ENCODE measurements around the gene CHST8. TPM values are rescaled to one million over a fixed set of nuclear protein-coding genes. Genes with fewer than 3 reads are reported as not detected.

Gene CHST8
- total RNA-seq, 1 experiment from 2014 or later: 33.5 TPM

- ChIA-PET CTCF (interaction anchor here (1.0 to 1.4 kb wide), 2 partner anchors 239 to 293 kb away, joined by 3 read pairs; no protein-coding TSS in a partner anchor), POLR2A (no interaction called here)
- TF ChIP-seq ELF4 (CRISPR knock-in tag; IDR thresholded peaks at IDR 0.05; ENCODE audit: low read depth) (no peak), JUN (CRISPR knock-in tag; IDR thresholded peaks at IDR 0.05) (no peak), ZNF317 (CRISPR knock-in tag; IDR thresholded peaks at IDR 0.05; ENCODE audit: borderline replicate concordance, low read depth) (no peak), NFYB (CRISPR knock-in tag; conservative IDR thresholded peaks at IDR 0.05; ENCODE audit: low read depth) (no peak), OVOL2 (CRISPR knock-in tag; IDR thresholded peaks at IDR 0.05; ENCODE audit: borderline replicate concordance) (no peak)
- TF ChIP-seq, protein P1, sequence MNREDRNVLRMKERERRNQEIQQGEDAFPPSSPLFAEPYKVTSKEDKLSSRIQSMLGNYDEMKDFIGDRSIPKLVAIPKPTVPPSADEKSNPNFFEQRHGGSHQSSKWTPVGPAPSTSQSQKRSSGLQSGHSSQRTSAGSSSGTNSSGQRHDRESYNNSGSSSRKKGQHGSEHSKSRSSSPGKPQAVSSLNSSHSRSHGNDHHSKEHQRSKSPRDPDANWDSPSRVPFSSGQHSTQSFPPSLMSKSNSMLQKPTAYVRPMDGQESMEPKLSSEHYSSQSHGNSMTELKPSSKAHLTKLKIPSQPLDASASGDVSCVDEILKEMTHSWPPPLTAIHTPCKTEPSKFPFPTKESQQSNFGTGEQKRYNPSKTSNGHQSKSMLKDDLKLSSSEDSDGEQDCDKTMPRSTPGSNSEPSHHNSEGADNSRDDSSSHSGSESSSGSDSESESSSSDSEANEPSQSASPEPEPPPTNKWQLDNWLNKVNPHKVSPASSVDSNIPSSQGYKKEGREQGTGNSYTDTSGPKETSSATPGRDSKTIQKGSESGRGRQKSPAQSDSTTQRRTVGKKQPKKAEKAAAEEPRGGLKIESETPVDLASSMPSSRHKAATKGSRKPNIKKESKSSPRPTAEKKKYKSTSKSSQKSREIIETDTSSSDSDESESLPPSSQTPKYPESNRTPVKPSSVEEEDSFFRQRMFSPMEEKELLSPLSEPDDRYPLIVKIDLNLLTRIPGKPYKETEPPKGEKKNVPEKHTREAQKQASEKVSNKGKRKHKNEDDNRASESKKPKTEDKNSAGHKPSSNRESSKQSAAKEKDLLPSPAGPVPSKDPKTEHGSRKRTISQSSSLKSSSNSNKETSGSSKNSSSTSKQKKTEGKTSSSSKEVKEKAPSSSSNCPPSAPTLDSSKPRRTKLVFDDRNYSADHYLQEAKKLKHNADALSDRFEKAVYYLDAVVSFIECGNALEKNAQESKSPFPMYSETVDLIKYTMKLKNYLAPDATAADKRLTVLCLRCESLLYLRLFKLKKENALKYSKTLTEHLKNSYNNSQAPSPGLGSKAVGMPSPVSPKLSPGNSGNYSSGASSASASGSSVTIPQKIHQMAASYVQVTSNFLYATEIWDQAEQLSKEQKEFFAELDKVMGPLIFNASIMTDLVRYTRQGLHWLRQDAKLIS (CRISPR knock-in tag; IDR thresholded peaks at IDR 0.05; ENCODE audit: borderline replicate concordance): no peak
- TF ChIP-seq, protein P2, sequence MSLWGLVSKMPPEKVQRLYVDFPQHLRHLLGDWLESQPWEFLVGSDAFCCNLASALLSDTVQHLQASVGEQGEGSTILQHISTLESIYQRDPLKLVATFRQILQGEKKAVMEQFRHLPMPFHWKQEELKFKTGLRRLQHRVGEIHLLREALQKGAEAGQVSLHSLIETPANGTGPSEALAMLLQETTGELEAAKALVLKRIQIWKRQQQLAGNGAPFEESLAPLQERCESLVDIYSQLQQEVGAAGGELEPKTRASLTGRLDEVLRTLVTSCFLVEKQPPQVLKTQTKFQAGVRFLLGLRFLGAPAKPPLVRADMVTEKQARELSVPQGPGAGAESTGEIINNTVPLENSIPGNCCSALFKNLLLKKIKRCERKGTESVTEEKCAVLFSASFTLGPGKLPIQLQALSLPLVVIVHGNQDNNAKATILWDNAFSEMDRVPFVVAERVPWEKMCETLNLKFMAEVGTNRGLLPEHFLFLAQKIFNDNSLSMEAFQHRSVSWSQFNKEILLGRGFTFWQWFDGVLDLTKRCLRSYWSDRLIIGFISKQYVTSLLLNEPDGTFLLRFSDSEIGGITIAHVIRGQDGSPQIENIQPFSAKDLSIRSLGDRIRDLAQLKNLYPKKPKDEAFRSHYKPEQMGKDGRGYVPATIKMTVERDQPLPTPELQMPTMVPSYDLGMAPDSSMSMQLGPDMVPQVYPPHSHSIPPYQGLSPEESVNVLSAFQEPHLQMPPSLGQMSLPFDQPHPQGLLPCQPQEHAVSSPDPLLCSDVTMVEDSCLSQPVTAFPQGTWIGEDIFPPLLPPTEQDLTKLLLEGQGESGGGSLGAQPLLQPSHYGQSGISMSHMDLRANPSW (CRISPR knock-in tag; conservative IDR thresholded peaks at IDR 0.05; ENCODE audit: low read depth): no peak
- H3K27ac Mint-ChIP-seq: no peak overlapping the region; the same call in 1 of the 2 replicates
- H3K9me3 Mint-ChIP-seq: no peaks in the 10 kb centered on the region
- ATAC-seq (no peak), DNase-seq (ENCODE audit: low spot score) (no peak)
- H3K27me3 Mint-ChIP-seq (ENCODE audit: low read depth): no peaks in the 10 kb centered on the region
- H3K4me1 Mint-ChIP-seq: peaks cover 20% of the 10 kb centered on the region
- no peak overlapping the region for H3K4me3 Mint-ChIP-seq
- peaks cover 42% of the 10 kb centered on the region for H3K36me3 Mint-ChIP-seq
Observed at GRCh38 chr19:33803383-33803782, 181.6 kb downstream of the CHST8 start.

DNA sequence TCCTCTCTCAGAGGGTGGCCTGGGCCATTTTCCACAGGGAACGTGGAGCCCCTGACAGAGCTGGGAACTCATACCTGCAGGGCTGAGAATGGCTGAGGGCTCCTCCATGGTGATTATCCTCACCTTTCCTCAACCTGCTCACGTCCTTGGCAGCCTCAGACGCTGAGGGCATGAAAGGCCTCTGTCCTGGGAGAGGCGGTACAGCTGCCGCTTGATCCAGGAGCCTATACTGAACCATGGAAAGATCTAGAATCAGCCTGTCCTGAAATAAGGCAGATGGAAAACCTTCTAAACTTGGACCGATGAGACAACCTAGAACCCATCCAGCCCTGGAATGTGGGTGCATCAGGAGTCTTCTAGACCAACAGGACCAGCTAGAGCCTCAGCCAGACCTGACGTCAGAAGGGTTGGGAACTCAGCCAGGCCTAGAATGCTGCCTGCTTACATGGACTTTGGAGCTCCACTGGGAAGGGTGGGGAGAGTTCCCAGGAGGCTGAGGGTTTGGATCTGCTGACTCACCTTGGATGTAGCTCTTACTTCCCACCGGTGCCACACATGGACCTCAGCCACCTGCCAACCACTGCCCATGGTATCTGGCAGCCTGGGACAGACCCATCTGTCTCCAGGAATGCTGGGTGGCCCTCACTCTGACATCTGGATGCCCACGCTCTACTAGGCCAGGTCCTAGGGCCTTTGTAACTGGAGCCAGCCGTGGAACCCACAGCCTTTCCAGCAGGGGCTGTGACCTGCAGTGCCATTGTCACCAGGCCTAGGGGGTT, 182.5 kb downstream of the CHST8 start:
- Mint-ChIP-seq H3K4me3 (no peak overlapping the region), H3K27me3 (ENCODE audit: low read depth) (no peaks in the 10 kb centered on the region), H3K9me3 (no peaks in the 10 kb centered on the region), H3K36me3 (peaks cover 43% of the 10 kb centered on the region), H3K4me1 (peaks cover 13% of the 10 kb centered on the region), H3K27ac (no peak overlapping the region)
- no peak for TF ChIP-seq NFYB (CRISPR knock-in tag; conservative IDR thresholded peaks at IDR 0.05; ENCODE audit: low read depth)
- no peak for TF ChIP-seq ZNF317 (CRISPR knock-in tag; IDR thresholded peaks at IDR 0.05; ENCODE audit: borderline replicate concordance, low read depth)
- no peak for TF ChIP-seq ZNF512 (CRISPR knock-in tag; IDR thresholded peaks at IDR 0.05; ENCODE audit: borderline replicate concordance)
- TF ChIP-seq USF2 (CRISPR knock-in tag; IDR thresholded peaks at IDR 0.05): no peak
- TF ChIP-seq ZNF396 (CRISPR knock-in tag; IDR thresholded peaks at IDR 0.05; ENCODE audit: borderline replicate concordance): no peak
- TF ChIP-seq ZNF423 (CRISPR knock-in tag; IDR thresholded peaks at IDR 0.05): no peak
- TF ChIP-seq, protein P2 (CRISPR knock-in tag; conservative IDR thresholded peaks at IDR 0.05; ENCODE audit: low read depth): no peak
- no peak for TF ChIP-seq CREM (CRISPR knock-in tag; IDR thresholded peaks at IDR 0.05)
- no peak for TF ChIP-seq ZNF416 (CRISPR knock-in tag; IDR thresholded peaks at IDR 0.05)
- TF ChIP-seq, protein P3, sequence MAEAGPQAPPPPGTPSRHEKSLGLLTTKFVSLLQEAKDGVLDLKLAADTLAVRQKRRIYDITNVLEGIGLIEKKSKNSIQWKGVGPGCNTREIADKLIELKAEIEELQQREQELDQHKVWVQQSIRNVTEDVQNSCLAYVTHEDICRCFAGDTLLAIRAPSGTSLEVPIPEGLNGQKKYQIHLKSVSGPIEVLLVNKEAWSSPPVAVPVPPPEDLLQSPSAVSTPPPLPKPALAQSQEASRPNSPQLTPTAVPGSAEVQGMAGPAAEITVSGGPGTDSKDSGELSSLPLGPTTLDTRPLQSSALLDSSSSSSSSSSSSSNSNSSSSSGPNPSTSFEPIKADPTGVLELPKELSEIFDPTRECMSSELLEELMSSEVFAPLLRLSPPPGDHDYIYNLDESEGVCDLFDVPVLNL (CRISPR knock-in tag; IDR thresholded peaks at IDR 0.05; ENCODE audit: borderline replicate concordance, low read depth): no peak
- TF ChIP-seq, protein P4, sequence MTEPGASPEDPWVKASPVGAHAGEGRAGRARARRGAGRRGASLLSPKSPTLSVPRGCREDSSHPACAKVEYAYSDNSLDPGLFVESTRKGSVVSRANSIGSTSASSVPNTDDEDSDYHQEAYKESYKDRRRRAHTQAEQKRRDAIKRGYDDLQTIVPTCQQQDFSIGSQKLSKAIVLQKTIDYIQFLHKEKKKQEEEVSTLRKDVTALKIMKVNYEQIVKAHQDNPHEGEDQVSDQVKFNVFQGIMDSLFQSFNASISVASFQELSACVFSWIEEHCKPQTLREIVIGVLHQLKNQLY (CRISPR knock-in tag; IDR thresholded peaks at IDR 0.05): no peak
- no peak for TF ChIP-seq E2F5 (CRISPR knock-in tag; IDR thresholded peaks at IDR 0.05)
- POLR2A ChIA-PET: no interaction called here
- DNase-seq (ENCODE audit: low spot score) (no peak), ATAC-seq (no peak)
- CTCF ChIA-PET: interaction anchor here (1.4 kb wide), 1 partner anchor 238 kb away, joined by 3 read pairs; no protein-coding TSS in a partner anchor

Measured in WTC11 (cell line).